Panc1 (cell line): ENCODE results near the gene MYH4.

ENCODE experiments used
- POLR2AphosphoS5 ChIP-seq: IDR thresholded peaks from 2 replicates; pipeline ENCODE4 v1.6.1; 2012; ENCODE audit warnings: mild to moderate bottlenecking, low read depth, low read length, moderate library complexity
- SIN3A ChIP-seq: IDR thresholded peaks from 2 replicates; pipeline ENCODE4 v1.6.1; 2012; ENCODE audit warnings: low read depth, mild to moderate bottlenecking, low read length, moderate library complexity, borderline replicate concordance; ENCODE audit not compliant: insufficient read depth
- TCF7L2 ChIP-seq: IDR thresholded peaks from 2 replicates; pipeline ENCODE4 v1.6.1; 2011; ENCODE audit warnings: mild to moderate bottlenecking, low read depth, low read length, inconsistent platforms
- TF ChIP-seq, protein P1 (sequence below): fragments of 450-650 bp; IDR thresholded peaks from 2 replicates; pipeline ENCODE4 v1.5.1; 2017; ENCODE audit warnings: mild to moderate bottlenecking
- TF ChIP-seq, protein P2 (sequence below), 2 experiments: IDR thresholded peaks; 2 replicates each; pipeline ENCODE4 v1.6.1; 2011 to 2012; ENCODE audit warnings: low read depth in 2 of 2, control low read depth in 1 of 2, low read length in 1 of 2, mild to moderate bottlenecking in 1 of 2, moderate library complexity in 1 of 2; ENCODE audit not compliant: insufficient read depth in 1 of 2

DNA sequence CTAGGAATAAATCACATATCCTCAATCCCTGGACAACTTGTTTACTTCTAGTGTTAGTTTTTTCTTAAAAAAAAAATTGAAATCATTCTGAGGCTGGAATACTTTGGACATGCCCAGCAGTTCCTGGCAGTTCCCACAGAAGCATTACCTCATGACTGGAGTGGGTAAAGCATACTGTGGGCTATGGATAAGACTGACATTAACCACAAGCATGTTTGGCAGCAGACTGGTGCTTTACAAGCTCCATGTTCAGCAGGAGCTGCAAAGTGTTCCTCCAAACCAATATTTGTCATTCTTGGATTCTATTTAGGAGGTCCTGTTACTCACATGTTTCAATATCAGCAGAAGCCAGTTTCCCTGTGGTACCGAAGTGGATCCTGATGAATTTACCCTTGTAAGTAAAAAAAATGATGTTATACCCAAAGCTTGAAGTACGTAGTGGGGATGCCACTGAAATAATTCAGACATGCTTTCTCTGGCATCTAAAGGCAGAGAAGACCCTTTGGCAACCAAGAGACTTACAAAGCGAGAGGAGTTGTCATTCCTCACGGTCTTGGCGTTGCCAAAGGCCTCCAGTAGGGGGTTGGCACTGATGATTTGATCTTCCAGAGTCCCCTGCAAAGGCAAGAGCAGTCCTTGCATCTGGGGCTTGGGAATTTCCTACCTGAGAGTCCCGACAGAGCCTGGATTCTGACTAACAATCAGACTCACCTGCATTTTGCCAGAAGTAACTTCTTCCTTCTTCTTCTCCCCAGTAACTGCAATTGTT, 44.1 kb upstream of the MYH4 start:
- TF ChIP-seq, protein P1, sequence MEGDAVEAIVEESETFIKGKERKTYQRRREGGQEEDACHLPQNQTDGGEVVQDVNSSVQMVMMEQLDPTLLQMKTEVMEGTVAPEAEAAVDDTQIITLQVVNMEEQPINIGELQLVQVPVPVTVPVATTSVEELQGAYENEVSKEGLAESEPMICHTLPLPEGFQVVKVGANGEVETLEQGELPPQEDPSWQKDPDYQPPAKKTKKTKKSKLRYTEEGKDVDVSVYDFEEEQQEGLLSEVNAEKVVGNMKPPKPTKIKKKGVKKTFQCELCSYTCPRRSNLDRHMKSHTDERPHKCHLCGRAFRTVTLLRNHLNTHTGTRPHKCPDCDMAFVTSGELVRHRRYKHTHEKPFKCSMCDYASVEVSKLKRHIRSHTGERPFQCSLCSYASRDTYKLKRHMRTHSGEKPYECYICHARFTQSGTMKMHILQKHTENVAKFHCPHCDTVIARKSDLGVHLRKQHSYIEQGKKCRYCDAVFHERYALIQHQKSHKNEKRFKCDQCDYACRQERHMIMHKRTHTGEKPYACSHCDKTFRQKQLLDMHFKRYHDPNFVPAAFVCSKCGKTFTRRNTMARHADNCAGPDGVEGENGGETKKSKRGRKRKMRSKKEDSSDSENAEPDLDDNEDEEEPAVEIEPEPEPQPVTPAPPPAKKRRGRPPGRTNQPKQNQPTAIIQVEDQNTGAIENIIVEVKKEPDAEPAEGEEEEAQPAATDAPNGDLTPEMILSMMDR, result no peak
- TF ChIP-seq POLR2AphosphoS5 (no peak), SIN3A (no peak), TCF7L2 (no peak)
- TF ChIP-seq, protein P2, sequence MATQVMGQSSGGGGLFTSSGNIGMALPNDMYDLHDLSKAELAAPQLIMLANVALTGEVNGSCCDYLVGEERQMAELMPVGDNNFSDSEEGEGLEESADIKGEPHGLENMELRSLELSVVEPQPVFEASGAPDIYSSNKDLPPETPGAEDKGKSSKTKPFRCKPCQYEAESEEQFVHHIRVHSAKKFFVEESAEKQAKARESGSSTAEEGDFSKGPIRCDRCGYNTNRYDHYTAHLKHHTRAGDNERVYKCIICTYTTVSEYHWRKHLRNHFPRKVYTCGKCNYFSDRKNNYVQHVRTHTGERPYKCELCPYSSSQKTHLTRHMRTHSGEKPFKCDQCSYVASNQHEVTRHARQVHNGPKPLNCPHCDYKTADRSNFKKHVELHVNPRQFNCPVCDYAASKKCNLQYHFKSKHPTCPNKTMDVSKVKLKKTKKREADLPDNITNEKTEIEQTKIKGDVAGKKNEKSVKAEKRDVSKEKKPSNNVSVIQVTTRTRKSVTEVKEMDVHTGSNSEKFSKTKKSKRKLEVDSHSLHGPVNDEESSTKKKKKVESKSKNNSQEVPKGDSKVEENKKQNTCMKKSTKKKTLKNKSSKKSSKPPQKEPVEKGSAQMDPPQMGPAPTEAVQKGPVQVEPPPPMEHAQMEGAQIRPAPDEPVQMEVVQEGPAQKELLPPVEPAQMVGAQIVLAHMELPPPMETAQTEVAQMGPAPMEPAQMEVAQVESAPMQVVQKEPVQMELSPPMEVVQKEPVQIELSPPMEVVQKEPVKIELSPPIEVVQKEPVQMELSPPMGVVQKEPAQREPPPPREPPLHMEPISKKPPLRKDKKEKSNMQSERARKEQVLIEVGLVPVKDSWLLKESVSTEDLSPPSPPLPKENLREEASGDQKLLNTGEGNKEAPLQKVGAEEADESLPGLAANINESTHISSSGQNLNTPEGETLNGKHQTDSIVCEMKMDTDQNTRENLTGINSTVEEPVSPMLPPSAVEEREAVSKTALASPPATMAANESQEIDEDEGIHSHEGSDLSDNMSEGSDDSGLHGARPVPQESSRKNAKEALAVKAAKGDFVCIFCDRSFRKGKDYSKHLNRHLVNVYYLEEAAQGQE (IDR thresholded peaks at IDR 0.05; ENCODE audit: insufficient read depth in 1 of 2, low read depth in 2 of 2, low read length in 1 of 2), result no peak
